Right lobe of liver (tissue), 4 donors: Measurements from ENCODE around the gene CUL5.

Experiments
- CTCF ChIP-seq, 4 donors: fragments of 200-600 bp in 3 of 4; fragments of 450-650 bp in 1 of 4; IDR thresholded peaks; one replicate each; pipeline versions ENCODE4 v1.5.1 to v1.8.0; 2016 to 2022; ENCODE audit warnings: antibody characterized with exemption in 4 of 4, mild to moderate bottlenecking in 2 of 4
- POLR2A ChIP-seq: fragments of 450-650 bp; IDR thresholded peaks from one replicate; pipeline ENCODE4 v1.6.1; 2017; ENCODE audit warnings: antibody characterized with exemption, mild to moderate bottlenecking
- donor health status: DM: no; HTN: no; CAD: no.
- donor health status: DM: no; HTN: no; CAD: no.
- donor health status: DM: no; HTN: yes; CAD: no.

GRCh38 chr11:107962181-107962580, 46.5 kb upstream of the CUL5 start:
- TF ChIP-seq CTCF (IDR thresholded peaks at IDR 0.05) = no peak
- no peak for TF ChIP-seq POLR2A
